ENCODE results near the gene RPS6KA5.

RPS6KA5 gene

DNA sequence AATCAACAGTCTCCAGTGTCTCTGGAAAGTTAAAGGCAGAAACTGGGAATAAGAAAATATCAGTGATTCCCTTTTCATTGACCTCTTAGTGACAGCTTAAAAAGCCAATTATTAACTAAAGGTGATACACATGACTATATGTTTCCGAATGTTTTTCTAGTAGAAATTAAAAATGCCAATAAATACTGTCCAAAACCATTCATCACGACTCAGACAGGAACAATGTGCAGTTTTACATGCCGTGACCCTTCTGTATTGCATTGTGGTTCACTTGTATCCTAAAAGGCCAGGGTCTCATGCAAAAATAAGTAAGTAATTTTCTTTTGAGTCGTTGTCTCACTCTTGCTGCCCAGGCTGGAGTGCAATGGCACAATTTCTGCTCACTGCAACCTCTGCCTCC lies 138.3 kb downstream of the RPS6KA5 start:
- DNase-seq, result no peak

GRCh38 chr14:90911121-90911520 lies 149.3 kb downstream of the RPS6KA5 start:
- DNase-seq, result no peak

DNA sequence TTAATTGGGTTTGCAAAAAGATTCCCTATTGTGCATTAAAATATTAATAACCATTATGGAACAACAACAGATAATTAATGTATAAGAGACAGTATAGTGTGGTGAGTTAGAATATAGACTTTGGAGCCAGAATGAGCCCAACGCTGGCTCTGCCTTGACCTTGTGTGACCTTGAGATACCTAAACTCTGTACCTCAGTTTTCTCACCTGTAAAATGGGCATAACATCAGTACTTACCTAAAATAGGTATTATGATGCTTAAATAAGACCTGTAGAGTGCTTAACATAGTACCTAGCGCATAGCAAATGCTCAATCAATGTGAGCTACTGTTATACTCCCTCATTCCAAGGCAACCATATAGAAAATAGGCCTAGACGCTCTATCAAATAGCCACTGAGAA lies 153.3 kb downstream of the RPS6KA5 start:
- no peak for DNase-seq

GRCh38 chr14:90905531-90905930 lies 154.9 kb downstream of the RPS6KA5 start:
- no peak for DNase-seq

DNA sequence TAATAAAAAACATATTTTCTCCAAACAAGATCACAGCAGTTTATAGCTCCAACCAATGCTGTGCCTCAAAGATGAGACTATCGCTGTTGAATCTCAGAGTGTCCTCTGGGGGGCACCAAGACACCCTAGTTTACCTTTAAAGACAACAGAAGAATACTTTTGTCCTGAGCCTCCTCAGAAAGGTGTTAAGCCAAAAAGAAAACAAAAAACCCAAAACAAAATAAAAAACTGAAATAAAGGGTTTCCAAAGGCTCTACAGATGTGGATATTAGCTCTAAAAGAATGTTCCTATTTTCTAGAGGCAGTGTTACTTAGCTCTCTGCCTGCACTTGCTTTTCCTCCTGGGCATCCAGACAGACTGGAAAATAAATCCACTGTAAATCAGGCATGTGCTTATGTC lies 157.3 kb downstream of the RPS6KA5 start:
- peak; percentile 87 for DNase-seq

DNA sequence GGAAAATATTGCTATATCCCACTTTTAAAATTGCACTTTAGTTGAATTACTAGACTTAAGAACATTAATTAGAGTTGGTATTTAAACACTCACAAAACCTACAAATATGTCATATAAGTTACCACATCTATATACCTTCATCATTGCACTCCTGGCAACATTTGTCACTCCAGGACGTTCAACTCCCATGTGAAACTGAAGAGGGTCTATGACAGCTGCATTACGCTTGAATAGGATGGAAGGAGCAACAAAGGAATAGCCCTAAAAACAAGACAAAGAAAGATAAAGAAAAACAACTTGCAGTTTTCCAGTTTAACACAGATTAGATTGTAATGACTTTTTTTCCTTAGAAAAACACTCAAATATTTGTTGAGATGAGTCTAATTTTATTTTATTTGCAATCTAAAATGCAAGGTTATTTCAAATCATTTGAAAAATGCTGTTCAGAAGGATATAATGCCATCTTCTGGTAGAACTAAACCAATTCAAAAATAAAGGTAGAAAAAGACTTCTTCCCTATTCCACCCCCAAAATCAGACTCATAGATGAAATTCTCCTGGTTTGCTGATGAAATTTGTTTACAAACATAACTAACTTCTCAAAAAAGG lies 159.9 kb downstream of the RPS6KA5 start:
- peak; percentile 14 for DNase-seq

GRCh38 chr14:90897022-90897421 lies 163.4 kb downstream of the RPS6KA5 start:
- no peak for DNase-seq

DNA sequence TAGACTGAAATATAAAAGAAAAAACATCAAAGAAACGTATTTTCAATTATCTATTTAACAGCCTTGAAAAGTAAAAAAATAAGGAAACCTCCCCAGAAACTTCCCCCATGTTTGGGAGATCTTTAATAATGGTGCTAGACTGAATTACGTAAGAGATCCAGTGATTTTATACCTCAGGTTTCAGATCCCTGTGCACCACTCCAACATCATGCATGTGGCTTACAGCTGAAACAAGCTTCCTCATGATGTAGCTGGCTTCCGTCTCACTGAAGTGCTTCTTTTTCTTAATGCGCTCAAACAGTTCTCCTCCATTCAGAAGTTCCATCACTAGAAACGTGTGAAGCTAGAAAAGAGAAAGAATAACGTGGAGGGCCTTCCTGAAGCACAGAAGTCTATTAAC lies 166.2 kb downstream of the RPS6KA5 start:
- no peak for DNase-seq

GRCh38 chr14:90893510-90893909 lies 166.9 kb downstream of the RPS6KA5 start:
- no peak for DNase-seq

DNA sequence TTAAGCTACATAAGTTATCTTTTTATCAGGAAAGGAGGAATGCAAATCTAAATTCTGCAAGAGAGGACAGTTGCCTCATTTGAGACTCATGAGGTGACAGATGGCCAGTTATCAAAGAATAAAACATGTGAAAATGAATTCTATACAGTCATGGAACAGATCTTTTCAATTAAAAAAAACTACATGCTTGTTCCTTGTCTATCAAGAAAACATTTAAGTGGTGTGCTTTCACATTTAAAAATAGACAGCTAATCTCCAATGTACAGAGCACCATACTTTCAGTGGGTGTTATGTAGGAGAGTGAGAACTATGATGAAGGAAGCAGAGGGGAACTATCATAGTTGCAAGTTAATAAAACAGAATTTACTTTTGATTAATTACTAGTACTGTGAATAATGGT lies 167.5 kb downstream of the RPS6KA5 start:
- peak; percentile 80 for DNase-seq

DNA sequence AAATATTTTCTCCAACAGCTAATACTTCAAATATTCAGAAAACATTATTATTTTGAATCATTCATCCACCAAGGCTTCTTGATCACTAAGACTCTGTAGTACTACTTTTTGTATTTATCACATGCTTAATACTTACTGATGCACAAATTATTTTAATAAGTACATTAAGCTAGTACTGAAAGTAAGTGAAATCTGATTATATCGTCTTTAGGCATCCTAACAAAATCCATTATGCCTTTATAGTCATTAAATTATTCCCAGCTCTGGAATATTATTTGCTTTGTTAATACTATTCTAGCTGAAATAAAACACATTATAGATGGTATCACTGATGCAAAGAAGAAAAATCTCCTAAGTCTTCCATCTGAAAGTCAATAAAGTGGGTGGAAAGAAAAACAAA lies 169.1 kb downstream of the RPS6KA5 start:
- DNase-seq, result no peak

DNA sequence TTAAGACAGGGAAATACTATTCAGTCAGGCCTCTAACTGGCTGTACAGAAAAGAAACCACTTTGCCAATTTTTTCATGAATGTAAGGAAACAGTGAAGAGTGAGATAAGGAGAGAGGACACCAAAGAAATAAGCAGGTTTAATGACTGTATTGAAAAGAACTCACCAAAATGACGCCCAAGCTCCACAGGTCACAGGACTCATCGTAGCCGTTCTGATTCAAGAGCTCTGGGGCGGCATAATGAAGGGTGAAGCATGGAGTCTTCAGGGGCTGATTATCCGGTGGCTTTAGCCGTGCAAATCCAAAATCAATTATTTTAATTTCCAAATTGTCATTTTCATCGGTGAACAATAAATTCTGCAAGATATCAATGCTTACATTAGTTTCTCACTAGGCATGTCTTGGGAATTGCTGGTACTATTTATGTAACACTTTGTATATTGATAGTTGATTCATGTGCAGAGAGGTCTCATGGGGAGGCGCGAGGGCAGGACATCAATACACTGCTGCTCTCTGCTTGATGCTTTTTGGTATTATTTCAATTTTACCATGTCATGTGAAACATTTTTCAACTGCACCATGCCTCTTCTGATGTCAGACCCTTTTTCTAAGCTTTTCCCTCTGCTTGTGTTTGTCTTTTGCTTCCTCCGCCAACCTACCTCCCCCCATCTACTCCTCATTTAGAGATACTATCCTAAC lies 170.0 kb downstream of the RPS6KA5 start:
- DNase-seq, result peak; percentile 18

DNA sequence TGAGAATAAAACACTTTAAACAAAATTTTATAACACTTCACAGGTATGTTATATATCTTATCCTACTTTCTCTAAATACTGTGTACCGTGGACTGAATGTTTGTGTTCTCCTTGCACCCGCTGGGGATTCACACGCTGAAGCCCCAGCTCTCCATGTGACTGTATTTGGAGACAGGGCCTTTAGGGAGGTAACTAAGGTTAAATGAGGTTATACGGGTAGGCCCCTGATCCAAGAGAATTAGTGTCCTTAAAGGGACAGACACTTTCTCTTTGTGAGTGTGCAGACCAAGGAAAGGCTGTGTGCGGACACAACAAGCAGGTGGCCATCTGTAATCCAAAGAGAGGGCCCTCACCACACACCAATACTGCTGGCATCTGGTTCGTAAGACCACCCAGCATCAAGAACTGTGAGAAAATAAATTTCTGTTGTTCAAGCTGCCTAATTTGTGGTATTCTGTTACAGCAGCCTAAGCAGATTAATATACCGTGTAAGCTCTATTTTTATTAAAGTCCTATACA lies 174.1 kb downstream of the RPS6KA5 start:
- no peak for DNase-seq

- DNase-seq, result no peak
Measured at GRCh38 chr14:90883782-90884181, 176.7 kb downstream of the RPS6KA5 start.

- no peak for DNase-seq
Measured at GRCh38 chr14:90883197-90883596, 177.2 kb downstream of the RPS6KA5 start.

DNA sequence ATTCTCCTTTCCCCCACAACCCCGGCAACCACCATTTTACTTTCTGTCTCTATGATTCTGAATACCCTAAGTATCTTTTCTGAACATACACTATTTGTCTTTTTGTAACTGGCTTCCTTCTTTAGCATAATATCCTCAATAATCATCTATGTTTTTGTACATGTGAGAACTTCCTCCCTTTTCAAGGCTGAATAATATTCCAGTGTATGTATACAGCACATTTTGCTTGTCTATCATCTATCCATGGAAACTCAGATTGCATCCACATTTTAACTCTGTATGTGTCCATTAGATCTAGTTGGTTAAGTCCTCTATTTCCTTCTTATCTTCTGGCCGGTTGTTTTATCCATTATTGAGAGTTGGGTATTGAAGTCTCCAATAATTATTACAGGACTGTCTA lies 180.2 kb downstream of the RPS6KA5 start:
- DNase-seq, result no peak

- no peak for DNase-seq
Measured at GRCh38 chr14:90874599-90874998, 185.8 kb downstream of the RPS6KA5 start.

GRCh38 chr14:90871605-90872233 lies 188.7 kb downstream of the RPS6KA5 start:
- no peak for DNase-seq

DNA sequence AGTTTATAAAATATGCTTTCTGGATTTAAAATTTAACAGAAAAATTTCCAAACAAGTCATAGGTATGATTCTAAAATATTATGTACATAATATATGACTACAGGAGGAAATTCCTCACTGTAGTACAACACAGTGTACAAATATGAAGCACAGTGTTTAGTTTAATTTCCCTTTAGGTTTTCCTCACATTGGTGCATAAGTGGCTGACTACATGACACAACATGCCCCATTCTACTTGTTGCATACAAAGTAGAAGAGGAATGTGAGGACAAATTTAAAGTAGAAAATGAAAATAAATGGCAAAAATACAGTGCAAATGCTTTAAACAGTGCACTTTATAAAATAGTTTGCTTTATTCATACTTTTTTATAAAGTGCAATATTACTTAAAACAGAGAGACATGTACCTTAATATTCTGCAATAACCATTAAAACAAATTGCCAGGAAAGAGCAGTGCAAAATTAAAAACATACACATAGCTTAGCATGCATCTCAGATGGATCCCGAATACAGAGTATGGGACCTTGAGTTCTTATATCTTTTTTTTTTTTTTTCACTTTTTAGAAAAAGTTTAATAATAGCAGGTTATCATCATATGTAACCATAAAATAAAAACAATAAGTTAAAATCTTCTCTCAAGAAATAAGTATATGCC lies 189.4 kb downstream of the RPS6KA5 start:
- no peak for DNase-seq

DNA sequence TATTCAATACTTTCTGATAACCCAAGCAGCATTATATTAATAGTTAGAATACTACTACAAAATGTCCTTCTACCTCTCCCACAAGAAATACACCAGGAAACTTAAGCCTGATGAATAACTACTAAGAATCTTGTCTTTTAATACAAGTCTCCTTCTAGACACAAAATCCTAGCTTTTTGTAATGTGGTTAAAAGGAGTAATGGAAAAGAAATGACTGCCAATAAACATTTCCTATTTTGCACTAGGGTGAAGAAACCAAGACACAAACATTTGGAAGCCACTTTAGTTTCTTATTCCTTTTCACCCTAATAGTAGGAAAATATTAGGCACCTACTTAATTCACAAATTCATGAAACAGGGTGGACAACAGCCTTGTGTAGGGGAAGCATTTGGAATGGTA lies 192.9 kb downstream of the RPS6KA5 start:
- DNase-seq, result no peak

DNA sequence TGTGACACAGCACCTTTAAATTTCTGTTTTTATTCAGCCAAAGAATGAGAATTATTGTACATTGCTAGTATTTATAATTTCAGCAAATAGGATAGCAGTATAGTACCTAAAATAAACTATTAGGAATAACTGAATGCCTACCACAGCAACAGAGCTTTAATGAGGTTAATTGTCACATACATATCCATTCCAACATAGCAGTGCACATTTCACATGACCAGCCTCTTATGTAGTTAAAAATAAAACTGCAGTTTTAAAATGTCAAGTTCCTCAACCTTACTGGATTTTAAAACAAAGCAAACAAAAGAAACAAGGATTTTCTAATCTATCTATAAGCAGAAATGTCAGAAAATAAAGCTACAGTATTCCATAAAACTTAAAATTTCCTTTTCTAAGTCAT lies 193.6 kb downstream of the RPS6KA5 start:
- DNase-seq, result no peak

- DNase-seq, result no peak
Measured at GRCh38 chr14:90864741-90865140, 195.7 kb downstream of the RPS6KA5 start.

GRCh38 chr14:90858511-90858910 lies 201.9 kb downstream of the RPS6KA5 start:
- DNase-seq, result no peak

DNA sequence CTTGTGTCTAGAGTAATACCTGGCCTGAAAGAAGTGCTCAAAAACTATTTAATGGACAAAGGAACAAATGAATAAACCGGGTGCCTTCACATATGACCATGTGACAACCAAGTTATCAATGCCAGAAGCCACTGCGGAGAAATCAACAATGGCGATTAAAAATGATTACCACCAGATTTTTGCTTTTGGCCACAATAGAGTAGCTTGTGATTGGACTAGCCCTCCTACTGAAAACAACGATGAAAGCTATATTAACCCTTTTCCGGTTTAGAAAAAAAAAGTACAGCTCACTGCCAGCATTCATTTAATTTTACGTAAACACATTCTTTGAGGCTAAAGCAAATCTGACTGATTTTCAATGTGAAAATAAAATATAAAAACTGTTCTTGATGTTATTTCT lies 202.6 kb downstream of the RPS6KA5 start:
- DNase-seq, result no peak
